Transverse colon (tissue), 4 donors: ENCODE measurements around the gene CTRL. TPM values are rescaled to one million over a fixed set of nuclear protein-coding genes. Genes with fewer than 3 reads are reported as not detected.

Source experiments
- DNase-seq: peaks from one replicate; pipeline ENCODE4 v3.0.0-alpha.2; 2019
- H3K27ac ChIP-seq, 4 donors: fragments of 200-600 bp; sonication (generic); 2 replicates each; pipeline ENCODE4 v1.5.1; 2016 to 2018; ENCODE audit warnings: inconsistent platforms in 4 of 4
- H3K27me3 ChIP-seq: fragments of 200-600 bp; sonication (generic); 2 replicates; pipeline ENCODE4 v1.5.1; 2017; ENCODE audit warnings: inconsistent platforms
- H3K36me3 ChIP-seq, 4 donors: fragments of 200-600 bp; sonication (generic); 2 replicates each; pipeline ENCODE4 v1.5.1; 2017 to 2019; ENCODE audit warnings: inconsistent platforms in 4 of 4
- H3K4me1 ChIP-seq, 4 donors: fragments of 200-600 bp; sonication (generic); 2 replicates each; pipeline ENCODE4 v1.5.1; 2017 to 2020; ENCODE audit warnings: inconsistent platforms in 4 of 4
- H3K4me3 ChIP-seq, 4 donors: fragments of 200-600 bp; sonication (generic); 1 replicate in 1 of 4; 2 replicates in 3 of 4; pipeline versions ENCODE4 v1.5.1 to v1.6.1; 2017 to 2019; ENCODE audit warnings: inconsistent platforms in 4 of 4
- H3K9me3 ChIP-seq, 2 donors: fragments of 200-600 bp; sonication (generic); 2 replicates each; pipeline ENCODE4 v1.5.1; 2017 to 2019; ENCODE audit warnings: inconsistent platforms in 2 of 2
- EP300 ChIP-seq: sonication (generic); formaldehyde crosslinking; IDR thresholded peaks from one replicate; pipeline ENCODE4 v1.6.1; 2017; ENCODE audit warnings: antibody characterized with exemption, low read depth
- POLR2A ChIP-seq: fragments of 450-650 bp; IDR thresholded peaks from one replicate; pipeline ENCODE4 v1.6.1; 2016; ENCODE audit warnings: antibody characterized with exemption, mild to moderate bottlenecking, moderate library complexity
- POLR2AphosphoS5 ChIP-seq, 3 donors: sonication (generic); formaldehyde crosslinking; IDR thresholded peaks; one replicate each; pipeline ENCODE4 v1.6.1; 2016; ENCODE audit warnings: antibody characterized with exemption in 3 of 3
- WGBS, 2 donors: methylation state at CpG; one replicate each; pipeline ENCODE4 v1.1.5; 2018; ENCODE audit warnings: low coverage in 1 of 2; 5-methylcytosine and 5-hydroxymethylcytosine counted together
- in situ Hi-C, 4 donors: fragments of 200-750 bp; cut with MboI; loops; one replicate each; pipeline versions ENCODE4 v1.15.0 to v1.15.1; 2017; ENCODE audit warnings: low sequenced_read_pairs in 3 of 4, low pct_ligation_motif_present in 1 of 4, low pct_unique_long_range_greater_than_20kb in 1 of 4
- intact Hi-C: fragments of 100-400 bp; cut with DNase I; formaldehyde crosslinking; loops from one replicate; pipeline ENCODE4 v1.15.1; 2023; ENCODE audit warnings: low total_unique reads
- total RNA-seq, 4 donors: library from RNA; depleted of rRNA; stranded (reverse); fragments of >200 nt; gene quantifications; one replicate each; pipeline ENCODE4 v1.1.0, GENCODE V29; 2016
- TF ChIP-seq, protein P1 (sequence below), 5 experiments: fragments of 200-600 bp in 3 of 5; fragments of 450-650 bp in 2 of 5; sonication (generic) in 3 of 5; IDR thresholded peaks; 1 replicate in 2 of 5; 2 replicates in 3 of 5; pipeline ENCODE4 v1.5.1; 2016 to 2017; ENCODE audit warnings: antibody characterized with exemption in 5 of 5, inconsistent platforms in 3 of 5, mild to moderate bottlenecking in 2 of 5, moderate library complexity in 1 of 5

CTRL gene
- total RNA-seq, 4 donors from 2014 or later, result 1.6 to 2.1 (median 1.6) TPM; not detected in 1

DNA sequence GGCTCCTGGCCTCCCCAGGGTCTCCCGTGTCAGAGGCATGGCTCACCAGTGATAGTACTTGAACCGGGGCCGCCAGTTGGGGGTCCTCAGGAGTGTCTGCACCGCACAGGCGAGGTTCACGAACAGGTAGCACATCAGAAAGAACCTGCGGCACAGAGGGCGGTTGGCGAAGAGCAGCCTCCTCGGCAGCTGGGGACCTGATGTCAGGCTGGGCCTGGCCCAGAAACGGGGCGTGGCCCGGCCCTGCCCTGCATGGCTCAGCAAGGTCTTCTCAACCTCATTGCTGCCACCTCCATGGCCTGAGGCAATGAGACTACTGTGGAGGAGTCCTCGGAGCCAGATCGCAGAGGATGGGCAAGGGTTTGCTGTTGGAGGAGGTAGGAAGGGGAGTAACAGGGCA lies 16.4 kb upstream of the CTRL start:
- no peak overlapping the region for H3K27ac ChIP-seq
- in situ Hi-C loops, result no loop called here

DNA sequence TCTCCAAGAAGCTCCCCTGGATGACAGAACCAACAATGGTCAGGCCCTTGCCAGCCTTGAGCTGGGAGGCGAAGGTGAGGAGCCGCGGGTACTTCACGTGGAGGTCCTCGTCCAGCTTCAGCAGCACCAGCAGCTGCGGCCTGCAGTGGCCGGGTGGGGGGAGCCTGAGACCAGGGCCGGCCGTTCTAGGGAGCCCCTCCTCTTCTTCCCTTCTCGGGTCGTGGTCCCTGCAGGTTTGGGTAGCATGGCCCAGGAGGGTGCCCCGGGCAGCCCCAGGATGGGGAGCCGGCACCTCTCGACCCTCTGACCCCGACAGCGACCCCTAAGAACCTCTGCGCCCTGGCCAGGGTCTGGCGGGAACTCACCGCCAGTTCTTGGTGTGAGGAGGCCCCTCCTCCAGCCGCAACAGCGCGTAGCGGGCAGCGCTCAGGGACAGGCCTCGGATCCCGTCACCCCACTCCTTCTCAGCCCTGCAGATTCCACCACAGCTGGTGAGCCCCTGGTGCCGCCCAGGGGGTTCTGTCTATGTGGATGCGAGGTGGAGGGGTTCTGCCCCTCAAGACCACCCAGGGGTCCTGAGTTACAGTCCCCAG lies 15.4 kb upstream of the CTRL start:
- no peak overlapping the region for H3K27ac ChIP-seq
- no peaks in the 10 kb centered on the region for H3K36me3 ChIP-seq
- WGBS, 2 donors, result 85% methylated on average over 25 of the region's 28 CpGs; no CpG with 5 or more reads in 1 of the 2 donors
- no peak for TF ChIP-seq POLR2AphosphoS5 (IDR thresholded peaks at IDR 0.05)
- no peak for TF ChIP-seq POLR2A
- TF ChIP-seq, protein P1, sequence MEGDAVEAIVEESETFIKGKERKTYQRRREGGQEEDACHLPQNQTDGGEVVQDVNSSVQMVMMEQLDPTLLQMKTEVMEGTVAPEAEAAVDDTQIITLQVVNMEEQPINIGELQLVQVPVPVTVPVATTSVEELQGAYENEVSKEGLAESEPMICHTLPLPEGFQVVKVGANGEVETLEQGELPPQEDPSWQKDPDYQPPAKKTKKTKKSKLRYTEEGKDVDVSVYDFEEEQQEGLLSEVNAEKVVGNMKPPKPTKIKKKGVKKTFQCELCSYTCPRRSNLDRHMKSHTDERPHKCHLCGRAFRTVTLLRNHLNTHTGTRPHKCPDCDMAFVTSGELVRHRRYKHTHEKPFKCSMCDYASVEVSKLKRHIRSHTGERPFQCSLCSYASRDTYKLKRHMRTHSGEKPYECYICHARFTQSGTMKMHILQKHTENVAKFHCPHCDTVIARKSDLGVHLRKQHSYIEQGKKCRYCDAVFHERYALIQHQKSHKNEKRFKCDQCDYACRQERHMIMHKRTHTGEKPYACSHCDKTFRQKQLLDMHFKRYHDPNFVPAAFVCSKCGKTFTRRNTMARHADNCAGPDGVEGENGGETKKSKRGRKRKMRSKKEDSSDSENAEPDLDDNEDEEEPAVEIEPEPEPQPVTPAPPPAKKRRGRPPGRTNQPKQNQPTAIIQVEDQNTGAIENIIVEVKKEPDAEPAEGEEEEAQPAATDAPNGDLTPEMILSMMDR (IDR thresholded peaks at IDR 0.05), result no peak
- TF ChIP-seq EP300, result no peak
- intact Hi-C loops (no loop called here), in situ Hi-C loops (no loop called here)
- DNase-seq, result no peak
- no peaks in the 10 kb centered on the region for H3K27me3 ChIP-seq
- no peak overlapping the region for H3K4me3 ChIP-seq
- peaks cover 14 to 27% (median 16%) of the 10 kb centered on the region in 4 donors for H3K4me1 ChIP-seq
- H3K9me3 ChIP-seq, result no peaks in the 10 kb centered on the region

More for the DNA sequence above, 16.4 kb upstream of the CTRL start:
- H3K4me3 ChIP-seq, result no peak overlapping the region
- no peaks in the 10 kb centered on the region for H3K9me3 ChIP-seq
- TF ChIP-seq POLR2AphosphoS5 (IDR thresholded peaks at IDR 0.05) (no peak), EP300 (no peak), POLR2A (no peak)
- TF ChIP-seq, protein P1 (IDR thresholded peaks at IDR 0.05), result no peak
- DNase-seq, result no peak
- intact Hi-C loops, result no loop called here
- H3K27me3 ChIP-seq, result no peaks in the 10 kb centered on the region
- 66 to 80% methylated on average over 1 to 15 of the region's 15 CpGs for WGBS, 2 donors
- peaks cover 14 to 27% (median 16%) of the 10 kb centered on the region in 4 donors for H3K4me1 ChIP-seq
- no peaks in the 10 kb centered on the region for H3K36me3 ChIP-seq

DNA sequence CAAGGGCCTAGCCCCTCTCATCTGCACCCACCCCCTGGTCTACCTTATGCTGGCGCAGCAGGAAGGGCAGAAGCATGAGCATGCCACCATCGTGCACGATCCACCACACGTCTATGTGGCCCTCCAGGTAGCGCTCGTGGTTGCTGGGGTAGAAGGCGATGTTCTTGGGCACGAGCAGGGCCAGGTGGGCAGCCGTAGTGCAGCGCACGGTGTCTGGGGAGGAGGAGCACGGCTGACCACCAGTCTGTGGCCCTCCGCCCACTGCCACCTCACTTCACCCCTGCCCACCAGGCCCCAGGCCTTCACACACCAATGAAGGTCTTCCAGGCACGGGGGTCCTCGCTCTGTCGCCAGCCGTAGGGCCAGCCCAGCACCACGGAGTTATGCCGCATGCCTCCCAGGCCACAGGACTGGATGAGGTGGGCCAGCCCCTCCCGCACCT lies 14.5 kb upstream of the CTRL start:
- in situ Hi-C loops (no loop called here), intact Hi-C loops (no loop called here)
- WGBS, 2 donors, result 89% methylated on average over 16 of the region's 20 CpGs; no CpG with 5 or more reads in 1 of the 2 donors
- no peak for TF ChIP-seq POLR2A
- TF ChIP-seq, protein P1 (IDR thresholded peaks at IDR 0.05), result no peak
- no peak for DNase-seq
- Histone ChIP-seq H3K27ac (no peak overlapping the region), H3K27me3 (no peaks in the 10 kb centered on the region), H3K4me1 (peaks cover 14 to 19% (median 16%) of the 10 kb centered on the region in 4 donors), H3K9me3 (no peaks in the 10 kb centered on the region), H3K4me3 (no peak overlapping the region), H3K36me3 (no peaks in the 10 kb centered on the region)

DNA sequence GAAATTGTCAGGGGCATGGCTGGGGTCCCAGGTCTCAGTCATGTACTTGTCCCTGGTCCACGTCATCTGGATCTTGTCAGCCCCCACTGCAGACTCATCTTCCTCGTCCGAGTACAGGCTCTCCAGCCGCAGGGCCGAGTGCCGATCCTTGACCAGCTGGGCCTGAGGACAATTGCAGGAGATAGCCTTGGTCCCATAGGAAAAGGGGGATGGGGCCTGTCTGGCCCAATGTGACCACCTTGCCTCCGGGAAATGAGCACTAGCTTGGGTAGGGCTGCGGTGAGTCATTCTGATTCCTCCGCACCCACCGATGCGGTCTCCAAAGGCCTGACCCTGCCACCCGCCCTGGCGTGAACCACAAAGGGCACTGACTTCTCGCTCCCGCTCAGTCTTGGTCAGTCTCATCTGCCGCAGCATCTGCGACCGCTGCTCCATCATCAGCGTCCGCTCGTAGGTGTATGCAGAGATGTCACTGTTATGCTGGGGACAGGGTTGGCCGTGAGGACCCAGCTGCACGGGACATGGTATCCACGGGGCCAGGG lies 13.8 kb upstream of the CTRL start:
- DNase-seq, result no peak
- WGBS, 2 donors, result 70 to 75% methylated on average over 2 to 16 of the region's 24 CpGs
- Histone ChIP-seq H3K36me3 (no peaks in the 10 kb centered on the region), H3K4me1 (peaks cover 14 to 19% (median 16%) of the 10 kb centered on the region in 4 donors), H3K27me3 (no peaks in the 10 kb centered on the region), H3K9me3 (no peaks in the 10 kb centered on the region), H3K27ac (peak overlapping the region in 2 of 4 donors; percentile 69 to 89), H3K4me3 (no peak overlapping the region)
- TF ChIP-seq POLR2AphosphoS5 (IDR thresholded peaks at IDR 0.05) (no peak), POLR2A (no peak), EP300 (no peak)
- TF ChIP-seq, protein P1 (IDR thresholded peaks at IDR 0.05), result no peak
- in situ Hi-C loops, result no loop called here
- intact Hi-C loops, result no loop called here
